Endothelial cell (in vitro differentiated cells): ENCODE data around the gene EPX. TPM values are rescaled to one million over a fixed set of nuclear protein-coding genes. Genes with fewer than 3 reads are reported as not detected.
"Not testable (repeated sequence)": the region's sequence is repeated elsewhere in the genome, so short reads cannot be mapped to it uniquely, and the experiment has no call there.

ENCODE experiments used
- DNase-seq: peaks from one replicate; pipeline ENCODE4 v3.0.0; 2021; ENCODE audit warnings: low spot score
- H3K27ac Mint-ChIP-seq: one replicate; pipeline ENCODE4 v1.8.0; 2021; ENCODE audit warnings: mixed read lengths, inconsistent platforms; ENCODE audit not compliant: unreplicated experiment
- H3K27me3 Mint-ChIP-seq: one replicate; pipeline ENCODE4 v1.8.0; 2021; ENCODE audit warnings: mild to moderate bottlenecking, moderate library complexity, mixed read lengths, inconsistent platforms; ENCODE audit not compliant: unreplicated experiment
- H3K36me3 Mint-ChIP-seq: one replicate; pipeline ENCODE4 v1.8.0; 2021; ENCODE audit warnings: mild to moderate bottlenecking, low read depth, mixed read lengths, inconsistent platforms; ENCODE audit not compliant: unreplicated experiment
- H3K4me1 Mint-ChIP-seq: one replicate; pipeline ENCODE4 v1.8.0; 2021; ENCODE audit warnings: mild to moderate bottlenecking, mixed read lengths, inconsistent platforms; ENCODE audit not compliant: unreplicated experiment
- H3K4me3 Mint-ChIP-seq: one replicate; pipeline ENCODE4 v1.8.0; 2021; ENCODE audit warnings: mild to moderate bottlenecking, mixed read lengths, inconsistent platforms; ENCODE audit not compliant: unreplicated experiment
- H3K9me3 Mint-ChIP-seq: one replicate; pipeline ENCODE4 v1.8.0; 2021; ENCODE audit warnings: mixed read lengths, inconsistent platforms; ENCODE audit not compliant: unreplicated experiment
- long read RNA-seq: library from polyadenylated mRNA; unstranded; transcript quantifications from one replicate; pipeline ENCODE4 v2.0.0, GENCODE V29; 2020; ENCODE audit not compliant: unreplicated experiment
- total RNA-seq: library from RNA; stranded (reverse); fragmentation: NEBNext Ultra II Directional; extraction: Animal tissue kit (Norgen Biotek cat#: 25700); gene quantifications from one replicate; pipeline ENCODE4 v1.2.1, GENCODE V29; 2021; ENCODE audit not compliant: unreplicated experiment
- TF ChIP-seq, protein P1 (sequence below): fragments of 200-600 bp; sonication (generic); IDR thresholded peaks from one replicate; pipeline ENCODE4 v1.5.0; 2021; ENCODE audit warnings: antibody characterized with exemption; ENCODE audit not compliant: unreplicated experiment

The EPX gene
- not detected for total RNA-seq
- long read RNA-seq, partial matches to known transcripts: 0 of 1 reads
- long read RNA-seq, other reads (novel, unspliced or antisense): 1 of 1 reads

GRCh38 chr17:58192612-58193011, at the start of gene EPX:
Gene EPX (plus strand): TSS chr17:58192726. CDS start chr17:58192847, 121 bp downstream.
- Mint-ChIP-seq H3K27me3 (peaks cover 8% of the 10 kb centered on the region), H3K4me3 (no peak within 1 kb of the TSS), H3K36me3 (no peaks in the 10 kb centered on the region), H3K4me1 (no peaks in the 10 kb centered on the region), H3K9me3 (no peaks in the 10 kb centered on the region), H3K27ac (no peak within 1 kb of the TSS)
- no peak for DNase-seq
- TF ChIP-seq, protein P1, sequence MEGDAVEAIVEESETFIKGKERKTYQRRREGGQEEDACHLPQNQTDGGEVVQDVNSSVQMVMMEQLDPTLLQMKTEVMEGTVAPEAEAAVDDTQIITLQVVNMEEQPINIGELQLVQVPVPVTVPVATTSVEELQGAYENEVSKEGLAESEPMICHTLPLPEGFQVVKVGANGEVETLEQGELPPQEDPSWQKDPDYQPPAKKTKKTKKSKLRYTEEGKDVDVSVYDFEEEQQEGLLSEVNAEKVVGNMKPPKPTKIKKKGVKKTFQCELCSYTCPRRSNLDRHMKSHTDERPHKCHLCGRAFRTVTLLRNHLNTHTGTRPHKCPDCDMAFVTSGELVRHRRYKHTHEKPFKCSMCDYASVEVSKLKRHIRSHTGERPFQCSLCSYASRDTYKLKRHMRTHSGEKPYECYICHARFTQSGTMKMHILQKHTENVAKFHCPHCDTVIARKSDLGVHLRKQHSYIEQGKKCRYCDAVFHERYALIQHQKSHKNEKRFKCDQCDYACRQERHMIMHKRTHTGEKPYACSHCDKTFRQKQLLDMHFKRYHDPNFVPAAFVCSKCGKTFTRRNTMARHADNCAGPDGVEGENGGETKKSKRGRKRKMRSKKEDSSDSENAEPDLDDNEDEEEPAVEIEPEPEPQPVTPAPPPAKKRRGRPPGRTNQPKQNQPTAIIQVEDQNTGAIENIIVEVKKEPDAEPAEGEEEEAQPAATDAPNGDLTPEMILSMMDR: no peak

GRCh38 chr17:58143335-58143734, 49.2 kb upstream of the EPX start:
- H3K4me3 Mint-ChIP-seq, H3K4me1 Mint-ChIP-seq, H3K36me3 Mint-ChIP-seq, H3K9me3 Mint-ChIP-seq, DNase-seq, H3K27ac Mint-ChIP-seq, H3K27me3 Mint-ChIP-seq: not testable (repeated sequence)

DNA sequence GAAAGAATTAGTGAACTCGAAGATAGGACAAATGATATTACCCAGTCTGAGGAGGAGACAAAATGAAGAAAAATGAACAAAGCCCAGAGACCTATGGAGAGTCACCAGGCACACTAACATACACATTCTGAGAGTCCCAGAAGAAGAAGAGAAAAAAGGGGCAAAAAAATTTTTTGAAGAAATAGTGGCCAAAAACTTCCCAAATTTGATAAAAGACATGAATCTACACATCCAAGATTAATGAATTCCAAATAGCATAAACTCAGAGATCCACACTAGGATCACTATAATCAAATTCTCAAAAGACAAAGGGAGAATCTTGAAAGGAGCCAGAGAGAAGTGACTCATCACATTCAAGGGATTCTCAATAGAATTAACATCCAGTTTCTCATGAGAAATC, 47.7 kb upstream of the EPX start:
- peaks cover 8% of the 10 kb centered on the region for H3K36me3 Mint-ChIP-seq
- no peak overlapping the region for H3K27ac Mint-ChIP-seq
- H3K27me3 Mint-ChIP-seq: no peaks in the 10 kb centered on the region

GRCh38 chr17:58147930-58148434, 44.5 kb upstream of the EPX start, which contains the start of gene OR4D1:
Gene OR4D1 (plus strand): TSS chr17:58148384. CDS start chr17:58155154, 6,770 bp downstream.
- H3K36me3 Mint-ChIP-seq: peaks cover 8% of the 10 kb centered on the region
- H3K27me3 Mint-ChIP-seq: peaks cover 1% of the 10 kb centered on the region
- H3K9me3 Mint-ChIP-seq: peaks cover 3% of the 10 kb centered on the region
- TF ChIP-seq, protein P1: no peak
- H3K4me1 Mint-ChIP-seq: peaks cover 7% of the 10 kb centered on the region
- no peak within 1 kb of the TSS for H3K27ac Mint-ChIP-seq
- no peak within 1 kb of the TSS for H3K4me3 Mint-ChIP-seq
- no peak for DNase-seq

More for the DNA sequence above, 47.7 kb upstream of the EPX start:
- TF ChIP-seq, protein P1: no peak
- no peaks in the 10 kb centered on the region for H3K4me1 Mint-ChIP-seq
- peaks cover 3% of the 10 kb centered on the region for H3K9me3 Mint-ChIP-seq
- no peak for DNase-seq
- no peak overlapping the region for H3K4me3 Mint-ChIP-seq

- H3K36me3 Mint-ChIP-seq: peaks cover 6% of the 10 kb centered on the region
- DNase-seq: no peak
- TF ChIP-seq, protein P1: no peak
- H3K27ac Mint-ChIP-seq: no peak overlapping the region
- H3K27me3 Mint-ChIP-seq: peaks cover 1% of the 10 kb centered on the region
- peaks cover 12% of the 10 kb centered on the region for H3K4me1 Mint-ChIP-seq
- no peak overlapping the region for H3K4me3 Mint-ChIP-seq
- peaks cover 3% of the 10 kb centered on the region for H3K9me3 Mint-ChIP-seq
These were observed 43.9 kb upstream of the EPX start for GRCh38 chr17:58148609-58149008.
